ENCODE data around the gene RNF5.
A peak's percentile ranks its signal among the peaks of the same experiment; 100 is the strongest.

Gene RNF5

GRCh38 chr6:32212076-32212760 lies 34.0 kb downstream of the RNF5 start:
- DNase-seq: no peak
- no peak for TF ChIP-seq GATA1 (IDR thresholded peaks at IDR 0.05; ENCODE audit: low read depth, low read length)
- no peak for TF ChIP-seq POLR2A (IDR thresholded peaks at IDR 0.05; ENCODE audit: low read length)

- DNase-seq: no peak
- TF ChIP-seq POLR2A (IDR thresholded peaks at IDR 0.05; ENCODE audit: low read length) (no peak), GATA1 (IDR thresholded peaks at IDR 0.05; ENCODE audit: low read depth, low read length) (no peak)
Observed at GRCh38 chr6:32213649-32214048, 35.4 kb downstream of the RNF5 start.

GRCh38 chr6:32214126-32214525 lies 35.9 kb downstream of the RNF5 start:
- DNase-seq: no peak
- TF ChIP-seq GATA1 (IDR thresholded peaks at IDR 0.05; ENCODE audit: low read depth, low read length) (no peak), POLR2A (IDR thresholded peaks at IDR 0.05; ENCODE audit: low read length) (no peak)

- TF ChIP-seq GATA1 (IDR thresholded peaks at IDR 0.05; ENCODE audit: low read depth, low read length): no peak
- no peak for TF ChIP-seq POLR2A (IDR thresholded peaks at IDR 0.05; ENCODE audit: low read length)
- DNase-seq: no peak
Observed at GRCh38 chr6:32215617-32216016, 37.4 kb downstream of the RNF5 start.

- TF ChIP-seq POLR2A (IDR thresholded peaks at IDR 0.05; ENCODE audit: low read length) (no peak), GATA1 (IDR thresholded peaks at IDR 0.05; ENCODE audit: low read depth, low read length) (no peak)
- peak; percentile 20 to 55 for DNase-seq
Observed at GRCh38 chr6:32216285-32216684, 38.1 kb downstream of the RNF5 start.

- no peak for DNase-seq
- TF ChIP-seq POLR2A (IDR thresholded peaks at IDR 0.05; ENCODE audit: low read length): no peak
- TF ChIP-seq GATA1 (IDR thresholded peaks at IDR 0.05; ENCODE audit: low read depth, low read length): no peak
Observed at GRCh38 chr6:32216998-32217397, 38.8 kb downstream of the RNF5 start.

DNA sequence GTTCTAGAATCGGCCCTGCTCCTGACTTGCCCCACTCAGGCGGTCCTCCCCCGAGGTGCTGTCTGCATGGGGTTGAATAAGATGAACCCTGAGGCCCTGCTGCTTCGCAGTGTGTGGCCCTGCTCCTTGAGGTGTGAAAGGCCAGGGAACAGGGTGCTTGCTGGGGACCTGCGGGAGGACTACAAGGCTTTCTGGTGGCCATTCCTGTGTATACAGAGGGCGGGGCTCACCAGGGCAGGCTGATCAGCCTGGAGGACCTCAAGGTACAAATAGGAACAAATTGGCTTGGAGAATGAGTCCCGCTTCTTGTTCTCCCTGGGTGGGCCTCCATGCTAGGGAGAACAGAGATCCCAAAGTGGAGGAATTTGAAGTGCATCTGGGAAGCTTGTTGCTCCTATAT lies 40.0 kb downstream of the RNF5 start:
- no peak for DNase-seq
- TF ChIP-seq GATA1 (IDR thresholded peaks at IDR 0.05; ENCODE audit: low read depth, low read length) (no peak), POLR2A (IDR thresholded peaks at IDR 0.05; ENCODE audit: low read length) (no peak)

DNA sequence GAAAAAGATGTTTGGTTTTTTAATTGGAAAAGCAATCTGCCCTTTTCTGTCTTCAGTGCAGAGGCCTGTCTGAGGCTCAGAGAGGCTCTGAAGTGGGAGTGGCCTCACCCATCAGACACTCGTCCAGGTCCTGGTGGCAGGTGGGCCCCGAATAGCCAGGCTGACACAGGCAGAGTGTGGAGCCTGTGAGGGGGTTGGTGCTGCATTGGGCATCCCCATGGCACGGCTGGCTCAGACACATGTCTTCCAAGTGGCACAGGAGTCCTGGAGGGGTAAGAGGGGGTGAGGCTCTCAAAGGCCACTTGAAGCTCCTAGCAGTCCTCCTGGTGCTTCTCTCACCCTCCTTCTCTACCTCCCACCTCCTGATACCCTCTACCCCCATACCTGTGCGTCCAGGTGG lies 41.8 kb downstream of the RNF5 start:
- DNase-seq: no peak
- TF ChIP-seq POLR2A (IDR thresholded peaks at IDR 0.05; ENCODE audit: low read length): no peak
- no peak for TF ChIP-seq GATA1 (IDR thresholded peaks at IDR 0.05; ENCODE audit: low read depth, low read length)

- TF ChIP-seq POLR2A (IDR thresholded peaks at IDR 0.05; ENCODE audit: low read length): no peak
- TF ChIP-seq GATA1 (IDR thresholded peaks at IDR 0.05; ENCODE audit: low read depth, low read length): no peak
- no peak for DNase-seq
Observed at GRCh38 chr6:32222333-32223230, 44.4 kb downstream of the RNF5 start.

GRCh38 chr6:32223258-32224235 lies 45.3 kb downstream of the RNF5 start, which contains the start of gene NOTCH4:
NOTCH4 (minus strand) TSS chr6:32224067; CDS start chr6:32223928, 139 bp downstream.
- DNase-seq: no peak
- TF ChIP-seq GATA1 (IDR thresholded peaks at IDR 0.05; ENCODE audit: low read depth, low read length) (no peak), POLR2A (IDR thresholded peaks at IDR 0.05; ENCODE audit: low read length) (no peak)

GRCh38 chr6:32224696-32225095 lies 46.5 kb downstream of the RNF5 start:
- no peak for DNase-seq
- TF ChIP-seq GATA1 (IDR thresholded peaks at IDR 0.05; ENCODE audit: low read depth, low read length) (no peak), POLR2A (IDR thresholded peaks at IDR 0.05; ENCODE audit: low read length) (no peak)

DNA sequence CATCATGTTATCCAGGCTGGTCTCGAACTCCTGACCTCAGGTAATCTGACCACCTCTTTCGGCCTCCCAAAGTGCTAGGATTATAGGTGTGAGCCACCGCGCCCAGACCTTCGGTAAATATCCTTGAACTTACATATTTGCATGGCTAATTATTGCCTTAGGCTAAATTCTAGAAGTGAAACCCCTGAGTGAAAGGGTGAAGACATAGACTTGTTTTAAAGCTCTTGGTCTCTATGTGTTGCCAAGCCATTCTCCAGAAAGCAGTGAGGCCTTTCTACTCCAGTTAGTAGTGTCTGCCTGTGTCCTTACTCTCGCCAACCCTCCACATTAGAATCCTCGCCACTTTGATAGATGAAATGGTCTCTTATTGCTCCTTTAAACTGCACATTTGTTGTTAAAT lies 48.2 kb downstream of the RNF5 start:
- TF ChIP-seq POLR2A (IDR thresholded peaks at IDR 0.05; ENCODE audit: low read length) (no peak), GATA1 (IDR thresholded peaks at IDR 0.05; ENCODE audit: low read depth, low read length) (no peak)
- DNase-seq: no peak

Data from erythroblast (primary cell).